Endodermal cell (in vitro differentiated cells): Measurements from ENCODE around the gene GALNT9. TPM values are rescaled to one million over a fixed set of nuclear protein-coding genes. Genes with fewer than 3 reads are reported as not detected.

Experiments
- DNase-seq: peaks from one replicate; pipeline ENCODE4 v3.0.0-alpha.2; 2017
- H3K27ac ChIP-seq: 2 replicates; pipeline ENCODE4 v1.5.1; 2013; ENCODE audit warnings: mild to moderate bottlenecking, low read depth, low read length, moderate library complexity
- H3K27me3 ChIP-seq: 2 replicates; pipeline ENCODE4 v1.6.1; 2013; ENCODE audit warnings: mild to moderate bottlenecking, low read length, moderate library complexity; ENCODE audit not compliant: insufficient read depth, control insufficient read depth, poor library complexity, severe bottlenecking
- H3K36me3 ChIP-seq: 2 replicates; pipeline ENCODE4 v1.7.0; 2013; ENCODE audit warnings: mild to moderate bottlenecking, low read length, moderate library complexity; ENCODE audit not compliant: control insufficient read depth, insufficient read depth
- H3K4me1 ChIP-seq: one replicate; pipeline ENCODE4 v1.7.0; 2013; ENCODE audit warnings: low read length; ENCODE audit not compliant: control insufficient read depth, insufficient read depth
- H3K4me3 ChIP-seq: 2 replicates; pipeline ENCODE4 v1.5.1; 2013; ENCODE audit warnings: mild to moderate bottlenecking, low read length, moderate library complexity
- H3K9ac ChIP-seq: 2 replicates; pipeline ENCODE4 v1.6.1; 2013; ENCODE audit warnings: mild to moderate bottlenecking, low read length, moderate library complexity; ENCODE audit not compliant: poor library complexity, severe bottlenecking; ENCODE audit errors: extremely low read depth
- H3K9me3 ChIP-seq: 2 replicates; pipeline ENCODE4 v1.6.1; 2013; ENCODE audit warnings: mild to moderate bottlenecking, low read length, moderate library complexity; ENCODE audit not compliant: control insufficient read depth
- H3K27ac Mint-ChIP-seq: 2 replicates; pipeline ENCODE4 v1.8.0; 2020; ENCODE audit warnings: mixed read lengths
- H3K27me3 Mint-ChIP-seq: 2 replicates; pipeline ENCODE4 v1.8.0; 2021; ENCODE audit warnings: mild to moderate bottlenecking, mixed read lengths; ENCODE audit not compliant: insufficient read depth
- H3K36me3 Mint-ChIP-seq: 2 replicates; pipeline ENCODE4 v1.8.0; 2020; ENCODE audit warnings: low read depth, mixed read lengths
- H3K4me1 Mint-ChIP-seq: 2 replicates; pipeline ENCODE4 v1.8.0; 2020; ENCODE audit warnings: mixed read lengths
- H3K4me3 Mint-ChIP-seq: 2 replicates; pipeline ENCODE4 v1.8.0; 2020; ENCODE audit warnings: mild to moderate bottlenecking, moderate library complexity, mixed read lengths
- H3K9me3 Mint-ChIP-seq: 2 replicates; pipeline ENCODE4 v1.8.0; 2020; ENCODE audit warnings: mild to moderate bottlenecking, mixed read lengths
- CTCF ChIP-seq: fragments of 200-600 bp; sonication (generic); conservative IDR thresholded peaks from 2 replicates; pipeline ENCODE4 v1.5.0; 2021; ENCODE audit warnings: antibody characterized with exemption, mild to moderate bottlenecking
- WGBS, 2 experiments: methylation state at CpG; one replicate each; pipeline versions ENCODE4 v1.1.5 to v1.1.7; 2013; ENCODE audit warnings: missing lambda C conversion rate in 2 of 2, mixed read lengths in 1 of 2; ENCODE audit not compliant: insufficient coverage in 1 of 2, insufficient read length in 1 of 2; 5-methylcytosine and 5-hydroxymethylcytosine counted together
- total RNA-seq, 2 donors: library from RNA; stranded (reverse); fragmentation: NEBNext Ultra II Directional in 1 of 2; extraction: Animal tissue kit (Norgen Biotek cat#: 25700) in 1 of 2; gene quantifications; 2 replicates in 1 of 2; 3 replicates in 1 of 2; pipeline ENCODE4 v1.2.1, GENCODE V29; 2021

The GALNT9 gene
- total RNA-seq, 2 donors from 2014 or later: 0.13 TPM; not detected in 1

DNA sequence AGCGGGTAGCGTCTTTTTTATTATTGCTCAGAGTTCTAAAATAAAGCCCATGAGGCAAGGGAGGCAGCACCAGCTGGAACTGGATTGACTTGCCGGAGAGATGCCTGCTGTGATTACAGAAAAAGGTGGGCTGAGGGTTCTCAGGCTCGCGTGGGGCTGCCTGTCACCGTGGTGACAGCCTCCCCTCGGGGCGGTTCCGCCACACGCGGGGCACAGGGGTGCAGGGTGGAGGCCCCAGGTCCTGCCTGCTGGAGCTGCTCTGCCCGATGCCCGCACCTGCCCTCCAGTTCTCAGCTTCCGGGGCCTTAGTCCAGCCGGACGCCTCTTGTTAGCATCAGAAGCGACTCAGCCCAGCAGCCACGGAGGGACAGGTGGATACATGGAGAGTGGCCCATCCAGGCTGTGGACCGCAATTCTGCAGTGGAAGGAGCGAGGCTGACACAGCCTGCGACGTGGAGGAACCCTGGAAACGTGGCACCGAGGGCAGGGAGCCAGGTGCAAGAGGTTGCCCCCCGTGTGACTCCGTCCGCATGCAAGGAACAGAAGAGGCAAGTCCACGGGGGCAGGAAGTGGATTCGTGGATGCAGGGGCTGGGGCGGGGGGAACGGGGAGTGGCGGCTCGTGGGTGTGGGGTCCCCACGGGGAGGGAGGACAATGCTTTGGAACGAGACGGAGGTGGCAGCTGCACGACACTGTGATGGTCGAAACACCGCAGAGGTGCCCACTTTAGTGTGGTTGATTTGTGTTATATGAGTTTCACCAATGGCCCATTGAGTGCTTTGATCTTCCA lies 79.5 kb downstream of the GALNT9 start:
- Mint-ChIP-seq H3K4me3 (no peak overlapping the region), H3K27ac (no peak overlapping the region), H3K4me1 (peaks cover 6% of the 10 kb centered on the region), H3K36me3 (no peaks in the 10 kb centered on the region), H3K9me3 (no peaks in the 10 kb centered on the region), H3K27me3 (peaks cover 11% of the 10 kb centered on the region)
- DNase-seq: no peak
- Histone ChIP-seq H3K4me3 (no peak overlapping the region), H3K27ac (no peak overlapping the region), H3K9me3 (peaks cover 18% of the 10 kb centered on the region), H3K36me3 (no peaks in the 10 kb centered on the region), H3K27me3 (no peaks in the 10 kb centered on the region), H3K9ac (no peak overlapping the region), H3K4me1 (no peaks in the 10 kb centered on the region)
- 86 to 97% methylated on average over 16 to 39 of the region's 39 CpGs for WGBS, 2 experiments
- no peak for TF ChIP-seq CTCF

GRCh38 chr12:132248453-132249167 lies 80.8 kb downstream of the GALNT9 start:
- H3K27ac Mint-ChIP-seq: no peak overlapping the region
- Histone ChIP-seq H3K27ac (no peak overlapping the region), H3K36me3 (no peaks in the 10 kb centered on the region), H3K27me3 (no peaks in the 10 kb centered on the region), H3K9me3 (peaks cover 11% of the 10 kb centered on the region), H3K4me3 (no peak overlapping the region), H3K9ac (no peak overlapping the region), H3K4me1 (no peaks in the 10 kb centered on the region)
- H3K4me1 Mint-ChIP-seq: no peaks in the 10 kb centered on the region
- no peak overlapping the region for H3K4me3 Mint-ChIP-seq
- peaks cover 11% of the 10 kb centered on the region for H3K27me3 Mint-ChIP-seq
- H3K9me3 Mint-ChIP-seq: peaks cover 2% of the 10 kb centered on the region
- WGBS, 2 experiments: 88 to 89% methylated on average over 14 to 16 of the region's 16 CpGs
- DNase-seq: no peak
- TF ChIP-seq CTCF: no peak
- no peaks in the 10 kb centered on the region for H3K36me3 Mint-ChIP-seq

DNA sequence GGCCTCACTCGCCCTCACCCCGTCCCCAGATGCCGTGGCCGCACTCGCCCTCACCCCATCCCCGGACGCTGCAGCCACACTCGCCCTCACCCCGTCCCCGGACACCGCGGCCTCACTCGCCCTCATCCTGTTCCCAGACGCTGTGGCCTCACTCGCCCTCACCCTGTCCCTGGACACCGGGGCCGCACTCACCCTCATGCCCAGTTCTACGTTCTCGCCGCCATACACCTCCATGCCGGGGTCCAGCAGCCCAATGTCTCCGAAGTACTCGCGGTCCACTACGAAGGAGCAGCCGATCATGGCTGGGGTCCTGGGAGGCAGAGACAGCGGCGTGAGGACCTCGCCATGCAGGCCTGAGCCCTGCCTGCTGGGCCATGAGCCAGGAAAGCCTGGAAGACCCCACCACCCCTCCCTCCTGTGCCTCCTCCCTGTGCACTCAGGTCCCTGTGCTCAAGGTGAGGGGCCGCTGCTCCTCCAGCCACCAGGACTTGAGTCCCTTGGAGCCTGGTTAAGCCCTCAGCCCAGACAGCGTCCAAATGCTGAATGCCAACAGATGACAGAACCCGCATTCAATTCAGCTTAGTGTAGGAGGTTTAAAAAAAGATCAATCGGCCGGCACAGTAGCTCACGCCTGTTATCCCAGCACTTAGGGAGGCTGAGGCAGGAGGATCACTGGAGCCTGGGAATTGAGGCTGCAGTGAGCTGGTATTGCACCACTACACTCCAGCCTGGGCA lies 81.5 kb downstream of the GALNT9 start:
- Histone ChIP-seq H3K27ac (no peak overlapping the region), H3K4me1 (no peaks in the 10 kb centered on the region), H3K27me3 (no peaks in the 10 kb centered on the region), H3K4me3 (no peak overlapping the region), H3K36me3 (no peaks in the 10 kb centered on the region), H3K9ac (no peak overlapping the region), H3K9me3 (peaks cover 11% of the 10 kb centered on the region)
- no peak overlapping the region for H3K4me3 Mint-ChIP-seq
- 86 to 92% methylated on average over 26 to 35 of the region's 35 CpGs for WGBS, 2 experiments
- peaks cover 11% of the 10 kb centered on the region for H3K27me3 Mint-ChIP-seq
- peaks cover 2% of the 10 kb centered on the region for H3K9me3 Mint-ChIP-seq
- no peaks in the 10 kb centered on the region for H3K4me1 Mint-ChIP-seq
- H3K36me3 Mint-ChIP-seq: no peaks in the 10 kb centered on the region
- no peak for DNase-seq
- no peak for TF ChIP-seq CTCF
- no peak overlapping the region for H3K27ac Mint-ChIP-seq
